Suprapubic skin (tissue), 4 donors: ENCODE measurements around the gene CEP78.

ENCODE experiments used
- POLR2A ChIP-seq, 2 donors: fragments of 450-650 bp; IDR thresholded peaks; one replicate each; pipeline ENCODE4 v1.6.1; 2017; ENCODE audit warnings: antibody characterized with exemption in 2 of 2, mild to moderate bottlenecking in 2 of 2, moderate library complexity in 2 of 2
- POLR2AphosphoS5 ChIP-seq, 3 donors: sonication (generic); formaldehyde crosslinking; IDR thresholded peaks; one replicate each; pipeline ENCODE4 v1.6.1; 2017; ENCODE audit warnings: antibody characterized with exemption in 3 of 3
- TF ChIP-seq, protein P1 (sequence below), 2 donors: fragments of 200-600 bp in 1 of 2; fragments of 450-650 bp in 1 of 2; sonication (generic) in 1 of 2; IDR thresholded peaks; one replicate each; pipeline ENCODE4 v1.5.1; 2016 to 2019; ENCODE audit warnings: antibody characterized with exemption in 2 of 2, mild to moderate bottlenecking in 1 of 2, moderate library complexity in 1 of 2

DNA sequence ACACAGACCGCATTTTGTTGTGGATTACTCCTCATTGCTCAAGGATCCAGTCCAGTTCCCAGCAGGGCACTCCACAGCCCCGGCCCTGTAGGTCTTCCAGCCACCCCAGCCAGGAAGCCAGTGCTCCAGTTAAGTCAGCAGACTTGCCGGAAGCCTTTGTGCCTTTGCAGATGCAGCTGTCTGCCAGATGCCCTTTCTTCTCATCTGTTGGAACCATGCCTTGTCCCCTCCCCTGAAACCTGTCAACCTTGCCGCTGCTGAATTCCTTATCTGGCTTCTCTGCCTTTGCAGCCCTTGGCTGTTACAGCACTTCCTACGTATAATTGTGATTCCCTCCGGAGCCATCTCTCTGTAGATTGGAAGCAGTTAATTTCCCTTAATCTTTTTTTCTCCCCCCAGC lies 89.5 kb downstream of the CEP78 start:
- TF ChIP-seq, protein P1, sequence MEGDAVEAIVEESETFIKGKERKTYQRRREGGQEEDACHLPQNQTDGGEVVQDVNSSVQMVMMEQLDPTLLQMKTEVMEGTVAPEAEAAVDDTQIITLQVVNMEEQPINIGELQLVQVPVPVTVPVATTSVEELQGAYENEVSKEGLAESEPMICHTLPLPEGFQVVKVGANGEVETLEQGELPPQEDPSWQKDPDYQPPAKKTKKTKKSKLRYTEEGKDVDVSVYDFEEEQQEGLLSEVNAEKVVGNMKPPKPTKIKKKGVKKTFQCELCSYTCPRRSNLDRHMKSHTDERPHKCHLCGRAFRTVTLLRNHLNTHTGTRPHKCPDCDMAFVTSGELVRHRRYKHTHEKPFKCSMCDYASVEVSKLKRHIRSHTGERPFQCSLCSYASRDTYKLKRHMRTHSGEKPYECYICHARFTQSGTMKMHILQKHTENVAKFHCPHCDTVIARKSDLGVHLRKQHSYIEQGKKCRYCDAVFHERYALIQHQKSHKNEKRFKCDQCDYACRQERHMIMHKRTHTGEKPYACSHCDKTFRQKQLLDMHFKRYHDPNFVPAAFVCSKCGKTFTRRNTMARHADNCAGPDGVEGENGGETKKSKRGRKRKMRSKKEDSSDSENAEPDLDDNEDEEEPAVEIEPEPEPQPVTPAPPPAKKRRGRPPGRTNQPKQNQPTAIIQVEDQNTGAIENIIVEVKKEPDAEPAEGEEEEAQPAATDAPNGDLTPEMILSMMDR (IDR thresholded peaks at IDR 0.05), result no peak
- no peak for TF ChIP-seq POLR2AphosphoS5 (IDR thresholded peaks at IDR 0.05)
- no peak for TF ChIP-seq POLR2A (IDR thresholded peaks at IDR 0.05)
